Stimulated activated CD8-positive, alpha-beta memory T cell treated with anti-CD3 and anti-CD28 coated beads, Interleukin-12 subunit alpha, Interleukin-12 subunit beta, amount 100 ng/mL, for 1 hour (primary cell): ENCODE measurements around the gene SLFN13.
"Not testable (repeated sequence)": the region's sequence is repeated elsewhere in the genome, so short reads cannot be mapped to it uniquely, and the experiment has no call there.

Source experiments
- DNase-seq: peaks from one replicate; pipeline ENCODE4 v3.0.0-alpha.2; 2020; ENCODE audit warnings: low read depth

SLFN13 gene

DNA sequence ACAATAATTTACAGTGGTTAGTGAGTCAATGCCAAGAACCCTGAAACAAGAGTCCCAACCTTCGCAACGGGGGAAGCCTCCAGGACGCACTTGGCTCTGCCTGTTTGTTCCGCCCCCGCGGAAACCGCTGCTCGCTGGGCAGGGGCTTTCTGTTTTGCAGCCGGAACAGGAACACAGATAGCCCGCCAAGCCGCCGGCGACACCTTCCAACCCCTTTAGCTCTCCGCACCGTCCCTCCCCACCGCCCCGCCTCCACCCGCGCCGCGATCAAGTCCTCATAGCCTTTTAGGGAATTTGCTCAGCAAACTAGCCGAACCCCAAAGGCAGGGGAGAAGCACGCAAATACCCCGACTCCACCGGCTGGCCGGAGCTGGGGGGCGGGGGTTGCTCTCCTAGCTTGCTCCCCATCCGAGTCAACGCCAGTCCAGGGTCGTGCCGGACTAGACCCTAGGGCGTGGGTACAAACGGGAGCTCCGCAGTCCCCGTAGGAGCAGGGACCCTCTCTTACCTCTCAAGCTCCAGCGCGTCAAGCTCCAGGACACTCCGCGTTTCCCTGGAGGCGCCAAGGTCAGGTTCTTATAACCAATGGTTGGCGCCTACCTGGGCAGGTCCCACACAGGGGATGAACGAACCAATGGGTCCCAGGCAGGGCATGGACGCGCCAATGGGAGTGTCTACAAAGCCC, at the start of gene SLFN13:
SLFN13 (minus strand) TSS at position 553 of the 685 bp plus-strand sequence. CDS start 3,086 bp downstream, outside the sequence.
- peak; percentile 74 for DNase-seq

GRCh38 chr17:35496451-35497290, 48.1 kb upstream of the SLFN13 start:
- no peak for DNase-seq

GRCh38 chr17:35493040-35493439, 44.5 kb upstream of the SLFN13 start:
- DNase-seq, result no peak

GRCh38 chr17:35491417-35491816, 42.9 kb upstream of the SLFN13 start:
- no peak for DNase-seq

DNA sequence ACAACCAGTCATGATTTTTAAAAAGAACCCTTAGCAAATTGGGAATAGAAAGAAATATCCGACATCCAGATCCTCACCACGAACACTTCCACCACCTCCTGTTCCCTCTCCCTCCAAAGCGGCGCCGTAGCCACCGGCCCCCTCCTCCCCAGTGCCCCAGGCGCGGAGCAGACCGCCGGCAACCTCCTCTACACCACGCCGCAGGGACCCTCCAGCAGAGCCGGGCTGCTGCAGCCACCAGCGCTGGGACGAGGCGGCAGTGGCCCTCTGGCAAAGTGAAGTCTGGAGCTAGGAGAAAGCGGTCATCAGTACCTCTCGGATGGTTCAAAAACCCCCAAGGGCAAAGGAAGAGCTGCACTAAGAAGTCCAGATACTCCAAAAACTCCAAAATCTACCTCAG, 41.4 kb upstream of the SLFN13 start:
- DNase-seq, result no peak

DNA sequence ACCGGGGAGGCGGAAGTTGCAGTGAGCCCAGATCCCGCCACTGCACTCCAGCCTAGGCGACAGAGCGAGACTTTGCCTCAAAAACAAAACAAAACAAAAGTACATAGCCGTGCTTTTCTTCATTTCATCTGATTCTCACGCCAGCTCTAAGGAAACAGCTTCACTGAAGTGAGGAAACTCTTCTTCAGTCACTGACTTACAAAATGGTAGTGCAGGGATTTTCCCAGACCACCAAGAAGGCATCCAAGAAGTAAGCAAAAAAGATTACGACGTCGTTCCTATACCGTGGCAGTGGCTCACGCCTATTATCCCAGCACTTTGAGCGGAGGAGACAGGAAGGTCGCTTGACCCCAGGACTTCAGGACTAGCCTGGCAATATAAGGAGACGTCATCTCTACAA, 40.4 kb upstream of the SLFN13 start:
- DNase-seq, result no peak

DNA sequence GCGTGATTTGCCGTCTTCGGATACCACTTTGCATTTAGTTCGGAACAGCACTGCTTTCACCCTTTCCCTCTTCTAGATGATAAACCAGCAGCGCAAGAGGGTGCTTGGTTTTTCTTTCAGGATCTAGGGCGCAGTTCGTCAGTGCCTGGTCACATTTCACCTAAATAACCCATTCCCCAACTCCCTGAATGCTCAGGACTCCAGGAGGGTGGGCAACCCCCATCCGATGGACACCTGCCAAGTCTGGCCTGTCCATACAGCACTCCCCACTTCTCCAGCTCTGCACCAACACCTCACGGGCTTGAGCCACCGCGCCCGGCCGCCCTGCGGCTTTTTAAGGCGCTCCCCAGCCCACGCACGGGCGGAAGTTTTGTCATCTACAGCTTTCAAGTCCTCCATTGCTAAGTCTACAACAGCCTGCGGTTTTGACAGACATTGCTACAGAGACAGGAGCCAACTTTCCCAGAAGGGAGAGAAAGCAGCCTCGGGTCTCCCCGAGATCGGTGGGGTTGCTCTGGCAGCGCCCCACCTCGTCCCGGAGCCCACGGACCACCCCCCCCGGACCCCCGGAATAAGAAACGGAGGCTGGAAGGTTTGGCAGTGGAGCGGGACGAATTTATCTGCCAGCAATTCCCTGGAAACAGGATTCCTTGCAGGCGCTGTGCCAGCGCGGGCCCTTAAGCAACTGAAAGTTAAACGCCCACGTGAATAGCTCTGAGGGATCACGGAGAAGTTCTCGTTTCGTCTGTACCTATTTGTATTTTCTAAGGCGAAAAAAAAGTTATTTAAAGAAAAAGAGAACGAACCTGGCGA, 38.6 kb upstream of the SLFN13 start:
- DNase-seq, result peak; percentile 60

DNA sequence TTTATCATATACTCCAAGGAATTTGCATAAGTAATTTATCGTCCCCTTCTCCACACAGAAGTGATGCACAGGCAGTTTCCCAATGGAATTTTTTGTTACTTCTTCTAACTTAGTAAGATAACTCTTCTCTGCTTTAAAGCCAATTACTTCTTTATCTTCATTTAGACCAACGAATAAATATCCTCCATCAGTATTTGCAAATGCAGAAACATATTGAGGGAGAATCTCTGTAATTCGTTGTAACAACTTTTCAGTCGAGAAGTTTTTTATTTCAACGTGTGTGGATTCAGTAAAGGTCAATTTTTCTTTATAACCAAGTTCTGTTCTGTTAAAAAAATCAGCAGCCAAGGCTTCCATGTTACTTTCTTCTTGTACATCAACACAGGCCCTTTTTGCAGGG, 30.7 kb upstream of the SLFN13 start:
- DNase-seq, result no peak

DNA sequence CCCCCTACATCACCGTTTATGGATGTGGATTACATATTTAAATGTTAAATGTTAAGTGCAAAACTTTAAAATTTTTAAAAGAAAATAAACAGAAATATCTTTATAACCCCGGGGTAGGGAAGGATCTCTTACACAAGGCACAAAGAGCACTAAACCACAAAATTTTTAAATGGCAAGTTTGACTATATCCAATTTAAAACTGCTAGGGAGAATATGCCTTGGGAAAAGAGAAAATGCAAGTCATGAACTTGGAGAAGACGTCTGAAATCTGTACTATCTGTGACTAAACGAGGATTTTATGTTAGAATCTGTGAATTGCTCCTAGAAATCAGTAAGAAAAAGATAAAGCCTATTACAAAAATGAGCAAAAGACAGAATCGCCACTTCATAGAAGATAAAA, 28.7 kb upstream of the SLFN13 start:
- DNase-seq, result no peak

DNA sequence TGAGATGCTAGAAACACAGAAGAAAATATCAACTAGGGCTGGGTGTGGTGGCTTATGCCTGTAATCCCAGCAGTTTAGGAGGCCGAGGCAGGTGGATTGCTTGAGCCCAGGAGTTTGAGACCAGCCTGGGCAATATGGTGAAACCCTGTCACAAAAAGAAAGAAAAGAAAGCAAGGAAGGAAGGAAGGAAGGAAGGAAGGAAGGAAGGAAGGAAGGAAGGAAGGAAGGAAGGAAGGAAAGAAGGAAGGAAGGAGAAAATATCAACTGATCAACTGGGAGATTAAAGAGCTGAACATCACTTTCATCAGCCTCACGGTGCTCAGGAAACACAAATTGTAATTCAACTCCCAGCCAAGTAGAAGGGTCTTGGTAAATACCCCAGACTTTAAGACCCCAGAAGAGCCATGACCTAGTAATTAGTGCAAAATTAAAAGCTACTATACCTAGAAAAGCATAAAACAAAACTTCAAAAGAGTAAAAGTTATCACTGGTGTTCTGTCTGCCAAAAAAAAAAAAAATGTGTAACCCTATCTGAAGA, 27.8 kb upstream of the SLFN13 start:
- no peak for DNase-seq

GRCh38 chr17:35468475-35468874, 19.9 kb upstream of the SLFN13 start:
- DNase-seq, result no peak

DNA sequence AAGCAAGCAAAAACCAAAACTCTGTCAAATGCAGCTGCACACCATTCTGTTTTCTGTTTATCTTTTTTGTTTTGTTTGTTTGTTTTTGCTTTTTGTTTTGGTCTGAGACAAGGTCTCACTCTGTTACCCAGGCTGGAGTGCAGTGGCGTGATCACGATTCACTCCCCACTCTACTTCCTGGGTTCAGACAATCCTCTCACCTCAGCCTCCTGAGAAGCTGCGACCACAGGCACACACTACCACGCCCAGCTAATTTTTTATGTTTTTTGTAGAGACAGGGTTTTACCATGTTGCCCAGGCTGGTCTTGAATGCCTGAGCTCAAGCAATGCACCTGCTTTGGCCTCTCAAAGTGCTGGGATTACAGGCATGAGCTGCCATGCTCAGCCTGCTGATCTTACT, 19.3 kb upstream of the SLFN13 start:
- no peak for DNase-seq

- peak; percentile 25 for DNase-seq
Observed at GRCh38 chr17:35460354-35460851, 11.8 kb upstream of the SLFN13 start.

DNA sequence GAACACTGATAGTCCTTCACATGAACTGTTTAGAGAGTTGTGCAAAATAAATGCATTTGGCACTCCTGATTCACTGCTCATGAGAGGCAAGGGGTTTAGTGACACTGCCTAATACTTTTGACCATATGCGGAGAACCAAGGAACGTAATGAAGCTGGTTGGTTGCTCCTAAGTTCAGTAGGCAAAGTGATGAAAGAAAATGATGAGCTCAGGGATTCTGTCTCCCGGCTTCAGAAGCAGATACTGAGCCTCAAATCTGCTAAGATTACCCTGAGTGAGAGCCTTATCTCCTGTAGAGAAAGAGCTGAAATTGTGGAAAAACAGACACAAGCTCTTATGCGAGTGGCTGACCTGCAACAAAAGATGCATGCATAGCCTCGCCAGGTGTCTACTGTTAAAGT, 5.5 kb upstream of the SLFN13 start:
- not testable (repeated sequence) for DNase-seq

- no peak for DNase-seq
Observed at GRCh38 chr17:35453171-35453570, 4.6 kb upstream of the SLFN13 start.

DNA sequence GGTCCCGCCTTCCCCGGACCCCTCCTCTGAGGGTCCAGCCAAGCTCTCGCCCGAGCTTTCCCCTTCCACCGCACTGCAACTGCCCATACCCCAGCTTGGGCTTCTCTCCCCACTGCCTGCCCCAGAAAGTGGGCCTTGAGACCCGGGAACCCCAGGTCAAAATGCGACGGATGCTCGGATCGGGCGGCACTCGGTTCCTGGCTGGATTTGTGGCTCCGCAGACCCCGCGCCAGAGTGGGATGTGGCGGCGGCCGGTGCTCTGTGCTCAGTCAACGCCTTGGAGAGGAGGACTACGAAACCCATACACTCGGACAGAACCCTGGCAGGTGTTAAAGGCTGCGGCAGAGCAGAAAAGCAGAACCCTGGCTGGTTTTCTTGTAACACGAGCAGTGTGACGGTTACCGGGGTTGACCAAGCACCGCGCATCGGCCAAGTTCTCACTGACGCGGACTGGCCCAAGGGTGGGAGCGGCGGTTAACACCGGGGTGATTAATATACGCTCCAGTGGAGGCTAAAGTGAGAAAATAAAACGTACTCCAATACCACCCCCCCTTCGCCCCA, 885 bp upstream of the SLFN13 start:
- no peak for DNase-seq

DNA sequence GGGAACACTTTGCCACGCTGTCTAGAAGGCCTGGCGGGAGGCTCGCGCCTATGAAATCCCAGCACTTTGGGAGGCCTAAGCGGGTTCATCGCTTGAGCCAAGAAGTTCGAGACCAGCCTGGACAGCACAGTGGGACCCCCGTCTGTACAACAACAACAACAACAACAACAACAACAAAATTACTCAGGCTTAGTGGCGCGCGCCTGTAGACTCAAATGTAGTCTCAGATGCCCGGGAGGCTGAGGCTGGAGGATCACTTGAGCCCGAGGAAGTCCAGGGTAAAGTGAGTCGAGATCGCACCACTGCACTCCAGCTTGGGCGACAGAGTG, 297 bp upstream of the SLFN13 start:
- DNase-seq, result no peak

- no peak for DNase-seq
Observed at GRCh38 chr17:35447499-35447898, 1.1 kb downstream of the SLFN13 start.

DNA sequence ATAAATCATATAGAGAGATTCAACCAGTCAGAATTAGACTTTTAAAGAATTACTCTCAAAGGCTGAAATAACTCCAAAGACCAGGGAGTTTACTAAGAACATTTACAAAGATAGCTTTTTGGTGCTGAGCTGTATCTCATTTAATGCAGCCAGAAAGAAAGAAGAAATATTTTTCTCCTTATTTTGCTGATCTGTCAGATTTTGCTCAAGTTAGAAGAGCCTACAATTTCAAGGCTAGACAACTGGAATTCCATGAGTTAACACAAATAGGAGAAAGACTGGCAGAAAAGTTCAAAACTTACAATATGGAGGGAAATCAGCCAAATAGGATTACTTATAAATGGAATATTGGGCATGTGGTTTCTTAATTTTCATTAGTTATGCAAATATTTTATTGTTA, 10.1 kb downstream of the SLFN13 start:
- DNase-seq, result no peak

DNA sequence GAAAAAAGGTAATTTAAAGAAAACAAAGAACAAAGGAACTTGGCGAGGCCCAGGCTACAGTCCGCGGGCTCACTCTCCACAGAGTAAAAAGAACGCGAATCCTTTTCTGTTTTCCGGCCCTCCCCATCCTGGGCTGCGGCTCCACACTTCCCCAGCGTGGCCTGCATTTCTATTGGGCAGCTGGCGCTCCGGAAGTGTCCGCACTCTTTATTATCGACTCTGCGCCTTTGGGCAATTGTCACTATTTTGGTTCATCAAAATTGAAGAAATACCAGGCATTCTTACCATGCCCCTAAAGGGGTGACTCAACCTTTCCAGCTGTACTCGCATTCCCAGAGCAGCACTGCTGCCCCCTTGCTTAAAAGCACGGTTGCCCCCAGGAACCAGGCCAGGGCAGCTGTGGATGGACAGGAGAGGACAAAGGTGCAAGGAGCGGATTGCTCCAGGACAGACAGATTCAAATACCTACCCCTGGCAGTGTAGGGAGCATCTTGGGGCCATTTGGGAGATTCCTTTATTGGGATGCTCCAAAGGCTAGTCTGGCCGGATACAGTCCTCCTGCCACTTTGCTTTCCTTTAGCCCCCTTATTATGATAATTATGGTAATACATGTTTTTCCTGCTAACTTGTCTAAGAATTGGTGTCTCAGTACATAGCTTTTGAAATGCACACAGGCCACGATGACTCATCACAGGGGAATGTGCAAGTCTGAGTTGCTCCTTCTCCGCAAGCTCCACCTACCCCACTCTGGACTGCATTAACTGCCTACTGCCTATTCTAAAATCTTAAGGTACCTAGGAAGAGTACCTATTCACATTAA, 15.3 kb downstream of the SLFN13 start:
- peak; percentile 55 for DNase-seq
